Ishikawa (cell line): ENCODE data around the gene FADS2.

Experiments
- CREB1 ChIP-seq: IDR thresholded peaks from 2 replicates; pipeline ENCODE4 v1.6.1; 2012; ENCODE audit warnings: low read depth
- FOXM1 ChIP-seq: IDR thresholded peaks from 2 replicates; pipeline ENCODE4 v1.6.1; 2012; ENCODE audit warnings: low read depth, borderline replicate concordance
- RAD21 ChIP-seq: IDR thresholded peaks from 2 replicates; pipeline ENCODE4 v1.6.1; 2012; ENCODE audit warnings: low read depth
- TAF1 ChIP-seq: IDR thresholded peaks from 2 replicates; pipeline ENCODE4 v1.6.1; 2012; ENCODE audit warnings: low read depth, mild to moderate bottlenecking
- TCF12 ChIP-seq: IDR thresholded peaks from 2 replicates; pipeline ENCODE4 v1.6.1; 2012; ENCODE audit warnings: low read depth
- TEAD4 ChIP-seq: IDR thresholded peaks from 2 replicates; pipeline ENCODE4 v1.6.1; 2012
- ZBTB7A ChIP-seq: IDR thresholded peaks from 2 replicates; pipeline ENCODE4 v1.6.1; 2012; ENCODE audit warnings: low read depth

DNA sequence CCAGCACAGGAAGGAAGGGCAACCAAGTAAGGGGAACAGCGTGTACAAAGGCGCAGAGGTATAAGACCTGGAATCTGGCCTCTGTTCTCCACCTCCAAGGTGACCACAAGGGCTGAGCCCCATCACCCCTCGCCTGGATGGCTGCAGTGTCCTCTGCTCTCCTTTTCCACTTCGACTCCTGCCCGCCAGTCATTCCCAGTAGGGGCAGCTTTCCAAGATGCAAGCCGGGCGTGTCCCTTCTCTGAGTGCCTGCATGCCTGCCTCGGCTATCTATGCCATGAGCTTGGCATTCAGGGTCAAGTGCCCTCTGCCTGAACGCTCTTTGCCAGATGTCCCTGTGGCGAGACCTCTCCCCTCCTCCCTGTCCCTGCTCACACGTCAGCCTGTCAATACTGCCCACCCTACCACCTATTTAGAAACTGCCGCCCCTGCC, 46.3 kb downstream of the FADS2 start:
- no peak for TF ChIP-seq CREB1
- TF ChIP-seq TCF12, result no peak
- TF ChIP-seq ZBTB7A, result no peak
- no peak for TF ChIP-seq RAD21
- no peak for TF ChIP-seq TEAD4
- no peak for TF ChIP-seq TAF1
- no peak for TF ChIP-seq FOXM1
